IMR-90 (cell line): ENCODE results near the gene FNDC11. TPM values are rescaled to one million over a fixed set of nuclear protein-coding genes. Genes with fewer than 3 reads are reported as not detected.

ENCODE experiments used
- ATAC-seq: fragments of 200-7000 bp; cut with Tn5 transposase; 2 replicates; pipeline ENCODE4 v1.9.1; 2020; ENCODE audit warnings: low read depth, mild to moderate bottlenecking, moderate library complexity
- BruUV-seq: library from RNA; stranded (reverse); fragments of 400-500 nt; replicated peaks from 2 replicates; lab custom pipeline; 2021; lab: Mats Ljungman, UMichigan
- CTCF ChIA-PET: fragments of 300-600 bp; formaldehyde crosslinking; extraction: SDS; loops from one replicate; lab custom pipeline; 2021; ENCODE audit warnings: antibody characterized with exemption; lab: Yijun Ruan, JAX
- POLR2A ChIA-PET: fragments of 300-600 bp; sonication (Branson Sonifier 250); formaldehyde crosslinking; loops from one replicate; lab custom pipeline; 2022; ENCODE audit warnings: antibody characterized with exemption; ENCODE audit not compliant: unreplicated experiment; lab: Charles Lee
- DNase-seq: peaks from one replicate; pipeline ENCODE4 v3.0.0; 2013
- H2AFZ ChIP-seq: replicated peaks from 2 replicates; pipeline ENCODE3; 2013; ENCODE audit warnings: low read length, mild to moderate bottlenecking; ENCODE audit not compliant: poor library complexity
- H2AK5ac ChIP-seq: 2 replicates; pipeline ENCODE4 v1.6.1; 2013; ENCODE audit warnings: low read depth, low read length, inconsistent platforms
- H2AK9ac ChIP-seq: replicated peaks from 2 replicates; pipeline ENCODE3; 2013; ENCODE audit warnings: mild to moderate bottlenecking, low read depth, low read length, moderate library complexity; ENCODE audit not compliant: poor library complexity
- H2BK120ac ChIP-seq: 2 replicates; pipeline ENCODE4 v1.6.1; 2013; ENCODE audit warnings: low read depth, low read length, inconsistent platforms
- H2BK15ac ChIP-seq: 3 replicates; pipeline ENCODE4 v1.6.1; 2013; ENCODE audit warnings: low read depth, low read length, inconsistent platforms
- H2BK20ac ChIP-seq: 2 replicates; pipeline ENCODE4 v1.6.1; 2013; ENCODE audit warnings: low read depth, mild to moderate bottlenecking, inconsistent platforms, low read length, moderate library complexity
- H2BK5ac ChIP-seq: 2 replicates; pipeline ENCODE4 v1.6.1; 2013; ENCODE audit warnings: mild to moderate bottlenecking, low read depth, low read length, inconsistent platforms; ENCODE audit not compliant: poor library complexity, severe bottlenecking
- H3K14ac ChIP-seq: replicated peaks from 2 replicates; pipeline ENCODE4 v1.6.1; 2013; ENCODE audit warnings: low read depth, low read length, inconsistent platforms
- H3K18ac ChIP-seq: 2 replicates; pipeline ENCODE4 v1.6.1; 2013; ENCODE audit warnings: low read depth, low read length, control low read depth
- H3K23ac ChIP-seq: 2 replicates; pipeline ENCODE4 v1.6.1; 2013; ENCODE audit warnings: low read depth, low read length, inconsistent platforms
- H3K27ac ChIP-seq: 2 replicates; pipeline ENCODE4 v1.5.1; 2013; ENCODE audit warnings: mild to moderate bottlenecking, control low read depth, low read length; ENCODE audit not compliant: insufficient read depth
- H3K27me3 ChIP-seq: 2 replicates; pipeline ENCODE4 v1.6.1; 2013; ENCODE audit warnings: low read length; ENCODE audit not compliant: control insufficient read depth, insufficient read depth
- H3K36me3 ChIP-seq: 2 replicates; pipeline ENCODE4 v1.6.1; 2013; ENCODE audit warnings: low read length, mixed read lengths; ENCODE audit not compliant: control insufficient read depth, insufficient read depth
- H3K4ac ChIP-seq: 2 replicates; pipeline ENCODE4 v1.6.1; 2013; ENCODE audit warnings: low read depth, low read length, inconsistent platforms
- H3K4me1 ChIP-seq: 2 replicates; pipeline ENCODE4 v1.6.1; 2013; ENCODE audit warnings: low read length, mixed read lengths; ENCODE audit not compliant: control insufficient read depth, insufficient read depth
- H3K4me2 ChIP-seq: 2 replicates; pipeline ENCODE4 v1.6.1; 2013; ENCODE audit warnings: low read depth, mild to moderate bottlenecking, control low read depth, low read length, moderate library complexity
- H3K4me3 ChIP-seq: 2 replicates; pipeline ENCODE4 v1.5.1; 2013; ENCODE audit warnings: low read depth, mild to moderate bottlenecking, control low read depth, low read length, moderate library complexity; ENCODE audit not compliant: insufficient read depth
- H3K56ac ChIP-seq: 2 replicates; pipeline ENCODE4 v1.6.1; 2013; ENCODE audit warnings: low read length, inconsistent platforms; ENCODE audit not compliant: insufficient read depth; ENCODE audit errors: extremely low read depth
- H3K79me1 ChIP-seq, 2 experiments: 2 replicates each; pipeline ENCODE4 v1.6.1; 2013; ENCODE audit warnings: low read length in 2 of 2, inconsistent platforms in 1 of 2, low read depth in 1 of 2
- H3K9ac ChIP-seq: 2 replicates; pipeline ENCODE4 v1.6.1; 2013; ENCODE audit warnings: low read depth, low read length, control low read depth
- H3K9me1 ChIP-seq: 2 replicates; pipeline ENCODE4 v1.6.1; 2013; ENCODE audit warnings: low read length, inconsistent platforms; ENCODE audit not compliant: insufficient read depth
- H3K9me3 ChIP-seq: 2 replicates; pipeline ENCODE4 v1.6.1; 2013; ENCODE audit warnings: low read length; ENCODE audit not compliant: control insufficient read depth, insufficient read depth
- H4K20me1 ChIP-seq: 2 replicates; pipeline ENCODE4 v1.6.1; 2013; ENCODE audit warnings: low read length, inconsistent platforms; ENCODE audit not compliant: insufficient read depth
- H4K5ac ChIP-seq: 2 replicates; pipeline ENCODE4 v1.6.1; 2013; ENCODE audit warnings: mild to moderate bottlenecking, low read depth, low read length, control low read depth
- H4K8ac ChIP-seq, 2 experiments: 2 replicates each; pipeline ENCODE4 v1.6.1; 2013; ENCODE audit warnings: low read depth in 2 of 2, low read length in 2 of 2, control low read depth in 1 of 2, inconsistent platforms in 1 of 2
- H4K91ac ChIP-seq: 2 replicates; pipeline ENCODE4 v1.6.1; 2013; ENCODE audit warnings: low read depth, low read length, inconsistent platforms; ENCODE audit not compliant: insufficient read depth
- BHLHE40 ChIP-seq: fragments of 150-350 bp; IDR thresholded peaks from 2 replicates; pipeline ENCODE4 v1.6.1; 2016; ENCODE audit warnings: mild to moderate bottlenecking, low read depth, low read length
- CEBPB ChIP-seq: IDR thresholded peaks from 2 replicates; pipeline ENCODE4 v1.6.1; 2012; ENCODE audit warnings: low read depth, low read length, improper control_type of control experiment
- ELK1 ChIP-seq: fragments of 150-350 bp; IDR thresholded peaks from 2 replicates; pipeline ENCODE4 v1.6.1; 2016; ENCODE audit warnings: low read depth, mild to moderate bottlenecking, low read length, moderate library complexity, borderline replicate concordance
- MAFK ChIP-seq: IDR thresholded peaks from 2 replicates; pipeline ENCODE4 v1.6.1; 2012; ENCODE audit warnings: low read depth, low read length, improper control_type of control experiment
- MAZ ChIP-seq: IDR thresholded peaks from 2 replicates; pipeline ENCODE4 v1.6.1; 2012; ENCODE audit warnings: low read depth, mild to moderate bottlenecking, low read length, improper control_type of control experiment, moderate library complexity, borderline replicate concordance
- NFE2L2 ChIP-seq: fragments of 150-350 bp; IDR thresholded peaks from 2 replicates; pipeline ENCODE4 v1.6.1; 2016; ENCODE audit warnings: low read depth, mild to moderate bottlenecking, low read length
- POLR2A ChIP-seq: IDR thresholded peaks from 2 replicates; pipeline ENCODE4 v1.6.1; 2012; ENCODE audit warnings: mild to moderate bottlenecking, low read depth, low read length
- RAD21 ChIP-seq: IDR thresholded peaks from 2 replicates; pipeline ENCODE4 v1.6.1; 2012; ENCODE audit warnings: low read length, improper control_type of control experiment
- RCOR1 ChIP-seq: IDR thresholded peaks from 2 replicates; pipeline ENCODE4 v1.6.1; 2012; ENCODE audit warnings: mild to moderate bottlenecking, low read length, improper control_type of control experiment; ENCODE audit not compliant: insufficient replicate concordance
- RFX5 ChIP-seq: IDR thresholded peaks from 2 replicates; pipeline ENCODE4 v1.8.0; 2012; ENCODE audit warnings: low read depth, mild to moderate bottlenecking, low read length, moderate library complexity
- SMC3 ChIP-seq: fragments of 150-350 bp; IDR thresholded peaks from 2 replicates; pipeline ENCODE4 v1.6.1; 2016; ENCODE audit warnings: low read depth, mild to moderate bottlenecking, antibody characterized with exemption, low read length, moderate library complexity
- WGBS, 2 experiments: methylation state at CpG; one replicate each; pipeline versions ENCODE4 v1.1.5 to v1.1.7; 2013; ENCODE audit warnings: missing lambda C conversion rate in 2 of 2; ENCODE audit not compliant: insufficient read length in 1 of 2; ENCODE audit errors: extremely low coverage in 2 of 2; 5-methylcytosine and 5-hydroxymethylcytosine counted together
- dilution Hi-C: fragments of 300-500 bp; cut with HindIII; formaldehyde crosslinking; loops from one replicate; pipeline ENCODE4 v1.14.3; 2018; ENCODE audit warnings: low sequenced_read_pairs; ENCODE audit not compliant: unreplicated experiment
- in situ Hi-C: fragments of 300-500 bp; cut with MboI; formaldehyde crosslinking; loops from 3 replicates; pipeline ENCODE4 v1.14.3; 2019; ENCODE audit warnings: low sequenced_read_pairs, inconsistent platforms, mixed read lengths
- intact Hi-C: fragments of 100-400 bp; cut with micrococcal nuclease; formaldehyde crosslinking; loops from 2 replicates; pipeline ENCODE4 v1.10.0; 2022
- polyA plus RNA-seq, 3 experiments: library from polyadenylated mRNA; depleted of rRNA; stranded (reverse); fragments of >200 nt; gene quantifications; 2 replicates each; pipeline ENCODE4 v1.2.3, GENCODE V29; 2012; ENCODE audit warnings: low replicate concordance in 1 of 3
- total RNA-seq: library from RNA; depleted of rRNA; stranded (reverse); fragments of >200 nt; gene quantifications from 2 replicates; pipeline ENCODE4 v1.2.3, GENCODE V29; 2012
- TF ChIP-seq, protein P1 (sequence below): fragments of 150-350 bp; IDR thresholded peaks from 2 replicates; pipeline ENCODE4 v1.6.1; 2017; ENCODE audit warnings: mild to moderate bottlenecking, antibody characterized with exemption, low read length, low read depth

Gene FNDC11
- total and polyA plus RNA-seq, 2 of the 4 experiments (the other 2 are of a cell fraction): 0.36 to 1.0 TPM

- Histone ChIP-seq H4K5ac (no peak overlapping the region), H2BK120ac (no peak overlapping the region), H2BK5ac (no peak overlapping the region), H2BK20ac (no peak overlapping the region), H2AFZ (no peak overlapping the region), H3K4me1 (no peaks in the 10 kb centered on the region), H3K23ac (no peak overlapping the region), H2AK5ac (no peak overlapping the region), H2BK15ac (no peak overlapping the region), H3K18ac (no peak overlapping the region), H3K9ac (no peak overlapping the region), H3K27ac (no peak overlapping the region), H4K8ac (no peak overlapping the region), H2AK9ac (no peak overlapping the region), H3K4ac (no peak overlapping the region), H3K4me3 (no peak overlapping the region), H3K9me1 (no peaks in the 10 kb centered on the region), H4K20me1 (no peaks in the 10 kb centered on the region), H3K36me3 (no peaks in the 10 kb centered on the region), H3K56ac (no peak overlapping the region), H3K79me1 (no peaks in the 10 kb centered on the region), H3K9me3 (no peaks in the 10 kb centered on the region), H3K27me3 (peaks cover 40% of the 10 kb centered on the region), H4K91ac (no peak overlapping the region), H3K14ac (no peak overlapping the region), H3K4me2 (no peak overlapping the region)
- ChIA-PET POLR2A (no interaction called here), CTCF (no interaction called here)
- no TSS peak for BruUV-seq
- in situ Hi-C loops (no loop called here), dilution Hi-C loops (no loop called here), intact Hi-C loops (no loop called here)
- DNase-seq (no peak), ATAC-seq (no peak)
- TF ChIP-seq NFE2L2 (no peak), BHLHE40 (no peak), MAZ (no peak), POLR2A (no peak), MAFK (no peak), CEBPB (no peak), SMC3 (no peak), RAD21 (no peak), ELK1 (no peak), RFX5 (no peak), RCOR1 (no peak)
- TF ChIP-seq, protein P1, sequence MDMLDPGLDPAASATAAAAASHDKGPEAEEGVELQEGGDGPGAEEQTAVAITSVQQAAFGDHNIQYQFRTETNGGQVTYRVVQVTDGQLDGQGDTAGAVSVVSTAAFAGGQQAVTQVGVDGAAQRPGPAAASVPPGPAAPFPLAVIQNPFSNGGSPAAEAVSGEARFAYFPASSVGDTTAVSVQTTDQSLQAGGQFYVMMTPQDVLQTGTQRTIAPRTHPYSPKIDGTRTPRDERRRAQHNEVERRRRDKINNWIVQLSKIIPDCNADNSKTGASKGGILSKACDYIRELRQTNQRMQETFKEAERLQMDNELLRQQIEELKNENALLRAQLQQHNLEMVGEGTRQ: no peak
- 58% methylated on average over 40 of the region's 58 CpGs; no CpG with 5 or more reads in 1 of the 2 experiments for WGBS, 2 experiments
Measured at GRCh38 chr20:63546956-63547724, 6.8 kb upstream of the FNDC11 start.
